Measurements from ENCODE around the gene CMIP. TPM values are rescaled to one million over a fixed set of nuclear protein-coding genes. Genes with fewer than 3 reads are reported as not detected.

CMIP gene
- total RNA-seq, 1 experiment from 2014 or later: 63.7 TPM

DNA sequence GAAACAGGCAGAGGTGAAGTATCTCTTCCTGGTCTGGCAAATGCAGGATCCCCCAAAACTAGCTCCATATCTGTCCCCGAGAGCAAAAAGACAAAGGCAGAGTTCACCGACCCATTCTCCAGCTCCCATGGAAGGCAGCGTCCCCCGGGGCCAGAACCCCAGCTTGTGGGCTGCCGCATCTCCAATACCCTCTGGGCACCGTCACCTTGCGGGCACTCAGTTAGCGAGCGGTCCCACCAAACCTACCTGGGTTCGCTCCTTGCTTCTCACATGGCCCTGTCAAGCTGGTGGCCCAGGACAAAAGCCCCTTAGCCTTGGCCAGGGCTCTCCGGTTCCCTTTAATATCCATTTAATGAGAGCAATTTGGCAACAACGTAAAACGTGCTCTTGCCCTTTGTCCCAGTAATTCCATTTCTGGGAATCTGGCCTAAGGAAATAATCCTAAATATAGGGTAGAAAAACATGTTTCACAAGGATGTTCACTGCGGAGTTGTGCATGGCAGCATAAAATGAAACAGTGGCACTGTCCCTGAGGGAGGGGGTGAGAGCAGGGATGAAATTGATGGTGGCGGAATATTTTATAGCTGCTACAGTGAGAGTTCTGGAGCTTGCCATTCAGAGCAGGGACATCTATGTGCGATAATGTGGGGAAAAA is 157.1 kb downstream of the CMIP start:
- CTCF ChIA-PET: interaction anchor here (1.2 to 2.4 kb wide), 3 partner anchors 16 to 128 kb away, joined by 3 to 9 read pairs (median 7); no protein-coding TSS in a partner anchor
- TF ChIP-seq TEAD1 (CRISPR knock-in tag; IDR thresholded peaks at IDR 0.05) (no peak), NR1H2 (CRISPR knock-in tag; IDR thresholded peaks at IDR 0.05) (no peak), MAX (CRISPR knock-in tag; IDR thresholded peaks at IDR 0.05) (no peak), ARID4B (CRISPR knock-in tag; IDR thresholded peaks at IDR 0.05; ENCODE audit: borderline replicate concordance) (no peak), HMGA2 (CRISPR knock-in tag; IDR thresholded peaks at IDR 0.05) (no peak), TP53 (CRISPR knock-in tag; IDR thresholded peaks at IDR 0.05) (no peak), ZBTB43 (CRISPR knock-in tag; IDR thresholded peaks at IDR 0.05) (no peak), NR3C1 (CRISPR knock-in tag; conservative IDR thresholded peaks at IDR 0.05; ENCODE audit: low read depth) (no peak), GTF2I (CRISPR knock-in tag; conservative IDR thresholded peaks at IDR 0.05) (no peak), PRDM15 (CRISPR knock-in tag; IDR thresholded peaks at IDR 0.05) (no peak)
- TF ChIP-seq, protein P1, sequence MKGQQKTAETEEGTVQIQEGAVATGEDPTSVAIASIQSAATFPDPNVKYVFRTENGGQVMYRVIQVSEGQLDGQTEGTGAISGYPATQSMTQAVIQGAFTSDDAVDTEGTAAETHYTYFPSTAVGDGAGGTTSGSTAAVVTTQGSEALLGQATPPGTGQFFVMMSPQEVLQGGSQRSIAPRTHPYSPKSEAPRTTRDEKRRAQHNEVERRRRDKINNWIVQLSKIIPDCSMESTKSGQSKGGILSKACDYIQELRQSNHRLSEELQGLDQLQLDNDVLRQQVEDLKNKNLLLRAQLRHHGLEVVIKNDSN (CRISPR knock-in tag; IDR thresholded peaks at IDR 0.05): no peak
- TF ChIP-seq, protein P2, sequence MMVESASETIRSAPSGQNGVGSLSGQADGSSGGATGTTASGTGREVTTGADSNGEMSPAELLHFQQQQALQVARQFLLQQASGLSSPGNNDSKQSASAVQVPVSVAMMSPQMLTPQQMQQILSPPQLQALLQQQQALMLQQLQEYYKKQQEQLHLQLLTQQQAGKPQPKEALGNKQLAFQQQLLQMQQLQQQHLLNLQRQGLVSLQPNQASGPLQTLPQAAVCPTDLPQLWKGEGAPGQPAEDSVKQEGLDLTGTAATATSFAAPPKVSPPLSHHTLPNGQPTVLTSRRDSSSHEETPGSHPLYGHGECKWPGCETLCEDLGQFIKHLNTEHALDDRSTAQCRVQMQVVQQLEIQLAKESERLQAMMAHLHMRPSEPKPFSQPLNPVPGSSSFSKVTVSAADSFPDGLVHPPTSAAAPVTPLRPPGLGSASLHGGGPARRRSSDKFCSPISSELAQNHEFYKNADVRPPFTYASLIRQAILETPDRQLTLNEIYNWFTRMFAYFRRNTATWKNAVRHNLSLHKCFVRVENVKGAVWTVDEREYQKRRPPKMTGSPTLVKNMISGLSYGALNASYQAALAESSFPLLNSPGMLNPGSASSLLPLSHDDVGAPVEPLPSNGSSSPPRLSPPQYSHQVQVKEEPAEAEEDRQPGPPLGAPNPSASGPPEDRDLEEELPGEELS (CRISPR knock-in tag; IDR thresholded peaks at IDR 0.05): no peak
- Mint-ChIP-seq H3K9me3 (no peaks in the 10 kb centered on the region), H3K27ac (no peak overlapping the region; the same call in 1 of the 2 replicates), H3K4me3 (no peak overlapping the region), H3K27me3 (ENCODE audit: low read depth) (no peaks in the 10 kb centered on the region), H3K4me1 (peaks cover 27% of the 10 kb centered on the region), H3K36me3 (no peaks in the 10 kb centered on the region)
- no peak for ATAC-seq
- POLR2A ChIA-PET: interaction anchor here (0.6 kb wide), 1 partner anchor 98 kb away, joined by 7 read pairs; no protein-coding TSS in a partner anchor
- no peak for DNase-seq (ENCODE audit: low spot score)

All from WTC11 (cell line).